WI38 (cell line): ENCODE data around the gene PRKCE.

Source experiments
- H3K4me3 ChIP-seq: 2 replicates; pipeline ENCODE4 v1.5.1; 2011; ENCODE audit warnings: low read depth, mild to moderate bottlenecking, control low read depth, low read length
- CTCF ChIP-seq: IDR thresholded peaks from 2 replicates; pipeline ENCODE4 v1.5.1; 2012; ENCODE audit warnings: low read depth, mild to moderate bottlenecking, control low read depth, low read length

The PRKCE gene

GRCh38 chr2:45879406-45879805 lies 227.9 kb downstream of the PRKCE start:
- TF ChIP-seq CTCF, result no peak
- no peak overlapping the region for H3K4me3 ChIP-seq

- no peak for TF ChIP-seq CTCF
- H3K4me3 ChIP-seq, result no peak overlapping the region
These were observed 228.5 kb downstream of the PRKCE start for GRCh38 chr2:45879936-45880335.

GRCh38 chr2:45881970-45882581 lies 230.6 kb downstream of the PRKCE start:
- no peak overlapping the region for H3K4me3 ChIP-seq
- TF ChIP-seq CTCF, result no peak

GRCh38 chr2:45882707-45883602 lies 231.5 kb downstream of the PRKCE start:
- no peak overlapping the region for H3K4me3 ChIP-seq
- no peak for TF ChIP-seq CTCF

GRCh38 chr2:45883603-45884000 lies 232.1 kb downstream of the PRKCE start:
- H3K4me3 ChIP-seq, result no peak overlapping the region
- no peak for TF ChIP-seq CTCF

- no peak overlapping the region for H3K4me3 ChIP-seq
- TF ChIP-seq CTCF, result no peak
These were observed 232.7 kb downstream of the PRKCE start for GRCh38 chr2:45884126-45884525.

GRCh38 chr2:45885171-45885621 lies 233.7 kb downstream of the PRKCE start:
- H3K4me3 ChIP-seq, result no peak overlapping the region
- TF ChIP-seq CTCF, result no peak
